22Rv1 (cell line): ENCODE results near the gene PKNOX2.

Source experiments
- CTCF ChIP-seq: fragments of 450-650 bp; IDR thresholded peaks from 2 replicates; pipeline ENCODE4 v1.5.1; 2017; ENCODE audit warnings: mild to moderate bottlenecking
- ZFX ChIP-seq: fragments of 450-650 bp; IDR thresholded peaks from 2 replicates; pipeline ENCODE4 v1.6.1; 2017; ENCODE audit warnings: antibody characterized with exemption, borderline replicate concordance

GRCh38 chr11:125227151-125227550 is 62.6 kb downstream of the PKNOX2 start:
- no peak for TF ChIP-seq CTCF
- no peak for TF ChIP-seq ZFX
